ENCODE measurements around the gene KLHL25.

KLHL25 gene

DNA sequence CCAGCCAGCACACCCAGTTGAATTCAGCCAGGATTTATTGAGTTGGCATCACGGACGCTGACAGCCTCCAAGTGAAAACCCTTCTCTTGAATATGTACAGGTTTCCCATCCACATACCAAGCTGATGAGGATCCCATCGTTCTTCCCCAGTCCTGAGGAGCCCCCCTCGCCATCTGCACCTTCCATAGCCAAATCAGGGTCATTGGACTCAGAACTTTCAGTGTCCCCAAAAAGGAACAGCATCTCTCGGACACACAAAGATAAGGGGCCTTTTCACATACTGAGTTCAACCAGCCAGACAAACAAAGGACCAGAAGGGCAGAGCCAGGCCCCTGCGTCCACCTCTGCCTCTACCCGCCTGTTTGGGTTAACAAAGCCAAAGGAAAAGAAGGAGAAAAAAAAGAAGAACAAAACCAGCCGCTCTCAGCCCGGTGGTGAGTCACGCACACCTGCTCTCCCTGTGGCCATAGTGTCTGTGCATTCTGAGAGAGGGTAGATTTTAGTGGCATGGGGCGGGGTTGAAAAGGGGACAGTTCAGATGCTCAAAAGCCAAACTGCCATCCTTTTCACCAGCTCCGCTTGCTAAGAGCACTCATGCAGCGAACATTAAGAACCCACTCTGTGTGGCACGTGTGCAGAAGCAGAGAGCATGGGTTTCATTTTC lies 51.2 kb downstream of the KLHL25 start:
- Histone ChIP-seq H3K36me3 (ENCODE audit: control insufficient read depth, insufficient read depth, low read length) (peaks cover 52% of the 10 kb centered on the region), H3K9ac (ENCODE audit: low read depth, low read length) (no peak overlapping the region)

DNA sequence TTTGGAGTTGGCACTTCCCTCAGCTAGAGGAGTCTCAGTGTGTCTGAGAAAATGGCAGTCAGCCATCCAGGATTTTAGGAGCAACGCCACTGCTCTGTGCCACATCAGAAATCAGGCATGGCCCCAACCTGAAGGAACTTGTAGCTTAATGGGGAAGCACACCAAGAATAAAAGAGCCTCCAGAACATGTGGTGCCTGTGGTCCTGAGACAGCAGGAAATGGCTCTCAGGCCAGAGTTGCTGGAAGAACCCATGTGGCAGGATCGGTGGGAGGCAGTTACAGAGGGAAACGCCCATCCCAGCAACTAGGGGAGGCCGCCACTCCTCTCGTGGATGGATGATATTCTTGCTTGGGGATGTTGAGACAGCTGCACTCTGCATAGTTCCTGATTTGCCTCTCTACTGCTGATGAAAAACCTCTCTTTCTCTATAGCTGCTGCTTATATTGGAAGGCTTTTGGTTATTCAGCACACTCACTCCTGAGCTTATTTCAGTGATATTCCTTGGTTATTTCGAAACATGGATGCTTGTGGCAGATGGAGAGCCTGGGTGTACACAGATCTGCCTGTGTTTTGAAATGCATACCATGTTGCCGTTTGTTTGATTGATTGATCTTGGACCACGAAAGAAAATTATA lies 52.4 kb downstream of the KLHL25 start:
- Histone ChIP-seq H3K4me1 (ENCODE audit: control insufficient read depth, insufficient read depth, low read length) (no peaks in the 10 kb centered on the region), H3K36me3 (ENCODE audit: control insufficient read depth, insufficient read depth, low read length) (peaks cover 48% of the 10 kb centered on the region), H3K9me3 (ENCODE audit: control insufficient read depth, insufficient read depth, low read length) (no peaks in the 10 kb centered on the region), H3K4me3 (ENCODE audit: low read depth, low read length) (no peak overlapping the region), H3K9ac (ENCODE audit: low read depth, low read length) (no peak overlapping the region), H3K27me3 (ENCODE audit: control insufficient read depth, insufficient read depth, low read length) (no peaks in the 10 kb centered on the region), H3K27ac (ENCODE audit: low read depth, low read length) (no peak overlapping the region)

More for the DNA sequence above, 51.2 kb downstream of the KLHL25 start:
- H3K9me3 ChIP-seq (ENCODE audit: control insufficient read depth, insufficient read depth, low read length) = no peaks in the 10 kb centered on the region
- peaks cover 8% of the 10 kb centered on the region for H3K4me1 ChIP-seq (ENCODE audit: control insufficient read depth, insufficient read depth, low read length)
- H3K27me3 ChIP-seq (ENCODE audit: control insufficient read depth, insufficient read depth, low read length) = no peaks in the 10 kb centered on the region
- H3K27ac ChIP-seq (ENCODE audit: low read depth, low read length) = no peak overlapping the region
- H3K4me3 ChIP-seq (ENCODE audit: low read depth, low read length) = no peak overlapping the region

DNA sequence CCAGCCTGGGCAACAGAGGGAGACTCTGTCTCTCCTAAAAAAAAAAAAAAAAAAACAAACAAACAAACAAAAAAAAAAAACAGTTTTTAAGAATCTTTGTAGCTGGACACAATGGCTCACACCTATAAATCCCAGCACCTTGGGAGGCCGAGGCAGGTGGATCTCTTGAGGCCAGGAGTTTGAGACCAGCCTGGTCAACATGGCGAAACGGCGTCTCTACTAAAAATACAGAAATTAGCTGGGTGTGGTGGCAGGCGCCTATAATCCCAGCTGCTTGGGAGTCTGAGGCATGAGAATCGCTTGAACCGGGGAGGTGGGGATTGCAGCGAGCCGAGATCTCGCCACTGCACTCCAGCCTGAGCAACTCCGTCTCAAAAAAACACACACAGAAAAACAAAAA lies 53.1 kb downstream of the KLHL25 start:
- H3K36me3 ChIP-seq (ENCODE audit: control insufficient read depth, insufficient read depth, low read length) = peaks cover 45% of the 10 kb centered on the region
- H3K27ac ChIP-seq (ENCODE audit: low read depth, low read length) = no peak overlapping the region
- H3K9ac ChIP-seq (ENCODE audit: low read depth, low read length) = no peak overlapping the region
- H3K9me3 ChIP-seq (ENCODE audit: control insufficient read depth, insufficient read depth, low read length) = no peaks in the 10 kb centered on the region
- no peak overlapping the region for H3K4me3 ChIP-seq (ENCODE audit: low read depth, low read length)
- no peaks in the 10 kb centered on the region for H3K27me3 ChIP-seq (ENCODE audit: control insufficient read depth, insufficient read depth, low read length)
- no peaks in the 10 kb centered on the region for H3K4me1 ChIP-seq (ENCODE audit: control insufficient read depth, insufficient read depth, low read length)

DNA sequence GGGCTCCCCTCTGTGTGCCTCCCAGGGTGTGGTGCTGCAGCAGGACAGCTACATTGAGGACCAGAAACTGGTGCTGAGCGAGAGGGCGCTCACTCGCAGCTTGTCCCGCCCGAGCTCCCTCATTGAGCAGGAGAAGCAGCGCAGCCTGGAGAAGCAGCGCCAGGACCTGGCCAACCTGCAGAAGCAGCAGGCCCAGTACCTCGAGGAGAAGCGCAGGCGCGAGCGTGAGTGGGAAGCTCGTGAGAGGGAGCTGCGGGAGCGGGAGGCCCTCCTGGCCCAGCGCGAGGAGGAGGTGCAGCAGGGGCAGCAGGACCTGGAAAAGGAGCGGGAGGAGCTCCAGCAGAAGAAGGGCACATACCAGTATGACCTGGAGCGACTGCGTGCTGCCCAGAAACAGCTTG lies 53.7 kb downstream of the KLHL25 start:
- H3K27ac ChIP-seq (ENCODE audit: low read depth, low read length) = no peak overlapping the region
- H3K9me3 ChIP-seq (ENCODE audit: control insufficient read depth, insufficient read depth, low read length) = no peaks in the 10 kb centered on the region
- H3K27me3 ChIP-seq (ENCODE audit: control insufficient read depth, insufficient read depth, low read length) = no peaks in the 10 kb centered on the region
- H3K4me1 ChIP-seq (ENCODE audit: control insufficient read depth, insufficient read depth, low read length) = no peaks in the 10 kb centered on the region
- H3K4me3 ChIP-seq (ENCODE audit: low read depth, low read length) = no peak overlapping the region
- no peak overlapping the region for H3K9ac ChIP-seq (ENCODE audit: low read depth, low read length)
- H3K36me3 ChIP-seq (ENCODE audit: control insufficient read depth, insufficient read depth, low read length) = peaks cover 45% of the 10 kb centered on the region

DNA sequence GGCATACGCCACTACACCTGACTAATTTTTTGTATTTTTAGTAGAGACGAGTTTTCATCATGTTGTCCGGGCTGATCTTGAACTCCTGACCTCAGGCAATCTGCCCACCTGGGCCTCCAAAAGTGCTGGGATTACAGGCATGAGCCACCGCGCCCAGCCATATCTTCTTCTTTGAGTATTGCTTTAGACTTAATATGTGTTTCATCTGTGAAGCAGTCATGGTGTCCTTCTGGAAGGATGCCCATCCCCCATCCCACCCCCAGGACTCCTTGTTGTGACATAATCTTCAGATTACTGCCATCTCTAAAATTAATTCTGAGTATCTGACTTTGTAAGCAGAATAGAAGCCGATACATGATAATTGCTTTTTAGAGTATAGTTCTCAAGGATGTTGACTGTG lies 57.7 kb downstream of the KLHL25 start:
- H3K27me3 ChIP-seq (ENCODE audit: control insufficient read depth, insufficient read depth, low read length) = no peaks in the 10 kb centered on the region

DNA sequence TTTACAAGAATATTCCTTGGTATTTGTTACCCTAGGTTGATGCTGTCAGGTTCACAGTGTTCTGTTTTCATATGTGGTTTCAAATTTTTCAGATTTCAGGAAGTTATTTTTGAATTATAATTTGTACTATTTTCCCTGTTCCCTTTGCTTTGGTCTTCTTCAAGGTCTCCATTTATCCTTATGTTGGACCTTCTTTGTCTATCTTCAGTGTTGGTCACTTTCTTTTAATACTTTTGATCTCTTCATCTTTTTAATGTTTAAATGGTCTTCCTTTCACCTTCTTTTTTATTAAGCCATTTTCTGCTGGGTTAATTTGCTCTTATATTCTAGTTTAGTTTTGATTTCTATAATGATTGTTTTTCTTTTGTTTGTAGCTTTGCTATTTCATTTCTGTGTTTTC lies 61.3 kb downstream of the KLHL25 start:
- Histone ChIP-seq H3K9me3 (ENCODE audit: control insufficient read depth, insufficient read depth, low read length) (peaks cover 7% of the 10 kb centered on the region; the same call in 1 of the 2 replicates), H3K4me1 (ENCODE audit: control insufficient read depth, insufficient read depth, low read length) (no peaks in the 10 kb centered on the region), H3K9ac (ENCODE audit: low read depth, low read length) (no peak overlapping the region), H3K36me3 (ENCODE audit: control insufficient read depth, insufficient read depth, low read length) (peaks cover 60% of the 10 kb centered on the region), H3K27ac (ENCODE audit: low read depth, low read length) (no peak overlapping the region), H3K4me3 (ENCODE audit: low read depth, low read length) (no peak overlapping the region), H3K27me3 (ENCODE audit: control insufficient read depth, insufficient read depth, low read length) (no peaks in the 10 kb centered on the region)

More for the DNA sequence above, 57.7 kb downstream of the KLHL25 start:
- H3K4me1 ChIP-seq (ENCODE audit: control insufficient read depth, insufficient read depth, low read length) = no peaks in the 10 kb centered on the region
- no peak overlapping the region for H3K4me3 ChIP-seq (ENCODE audit: low read depth, low read length)
- H3K9me3 ChIP-seq (ENCODE audit: control insufficient read depth, insufficient read depth, low read length) = peaks cover 7% of the 10 kb centered on the region; the same call in 1 of the 2 replicates
- H3K9ac ChIP-seq (ENCODE audit: low read depth, low read length) = no peak overlapping the region
- no peak overlapping the region for H3K27ac ChIP-seq (ENCODE audit: low read depth, low read length)
- H3K36me3 ChIP-seq (ENCODE audit: control insufficient read depth, insufficient read depth, low read length) = peaks cover 52% of the 10 kb centered on the region

DNA sequence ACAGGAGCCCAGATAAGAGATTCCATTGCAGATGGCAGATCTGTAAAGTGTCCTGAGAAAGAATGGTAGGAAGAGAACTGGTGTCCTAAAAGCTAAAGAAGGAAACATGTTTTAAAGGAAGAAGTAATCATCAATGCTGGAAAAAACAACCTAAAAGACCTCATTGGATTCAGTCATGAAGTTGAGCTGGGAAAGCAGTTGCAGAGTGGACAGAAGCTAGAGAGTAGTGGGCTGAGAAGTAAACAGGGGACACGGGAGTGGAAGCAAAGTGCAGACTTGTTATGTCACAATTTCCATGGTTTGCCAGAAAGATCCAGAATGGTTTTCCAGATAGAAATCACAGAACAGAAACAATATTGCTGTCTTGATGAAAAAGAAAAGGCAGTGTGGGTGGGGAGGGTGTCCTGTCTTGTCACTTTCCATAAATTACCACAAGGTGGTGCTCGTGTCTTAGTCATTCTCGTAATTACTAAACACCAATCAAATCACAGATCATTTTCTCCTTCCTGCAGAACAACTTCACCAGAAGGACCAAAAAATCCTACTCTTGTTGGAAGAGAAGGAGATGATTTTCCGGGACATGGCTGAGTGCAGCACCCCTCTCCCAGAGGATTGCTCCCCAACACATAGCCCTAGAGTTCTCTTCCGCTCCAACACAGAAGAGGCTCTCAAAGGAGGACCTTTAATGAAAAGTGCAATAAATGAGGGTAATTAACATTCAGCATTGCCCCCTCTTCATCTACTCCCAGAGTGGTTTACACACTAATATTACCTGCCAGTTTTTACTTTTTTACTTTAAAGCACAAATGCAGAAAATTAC lies 64.5 kb downstream of the KLHL25 start:
- Histone ChIP-seq H3K27ac (ENCODE audit: low read depth, low read length) (no peak overlapping the region), H3K9ac (ENCODE audit: low read depth, low read length) (no peak overlapping the region), H3K4me3 (ENCODE audit: low read depth, low read length) (no peak overlapping the region), H3K36me3 (ENCODE audit: control insufficient read depth, insufficient read depth, low read length) (peaks cover 70% of the 10 kb centered on the region), H3K27me3 (ENCODE audit: control insufficient read depth, insufficient read depth, low read length) (no peaks in the 10 kb centered on the region), H3K4me1 (ENCODE audit: control insufficient read depth, insufficient read depth, low read length) (no peaks in the 10 kb centered on the region), H3K9me3 (ENCODE audit: control insufficient read depth, insufficient read depth, low read length) (peaks cover 7% of the 10 kb centered on the region; the same call in 1 of the 2 replicates)

DNA sequence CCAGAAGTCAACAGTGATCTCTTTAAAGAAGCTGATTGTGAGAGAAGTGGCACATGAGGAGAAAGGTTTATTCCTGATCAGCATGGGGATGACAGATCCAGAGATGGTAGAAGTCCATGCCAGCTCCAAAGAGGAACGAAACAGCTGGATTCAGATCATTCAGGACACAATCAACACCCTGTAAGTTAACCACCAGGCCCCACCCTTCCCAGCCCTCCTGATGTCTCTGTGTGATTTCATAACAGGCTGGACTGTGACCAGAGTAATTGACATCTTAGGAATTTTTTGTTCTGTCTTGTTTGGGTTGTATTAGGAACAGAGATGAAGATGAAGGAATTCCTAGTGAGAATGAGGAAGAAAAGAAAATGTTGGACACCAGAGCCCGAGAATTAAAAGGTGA lies 67.7 kb downstream of the KLHL25 start:
- no peak overlapping the region for H3K4me3 ChIP-seq (ENCODE audit: low read depth, low read length)
- H3K9me3 ChIP-seq (ENCODE audit: control insufficient read depth, insufficient read depth, low read length) = no peaks in the 10 kb centered on the region
- H3K9ac ChIP-seq (ENCODE audit: low read depth, low read length) = no peak overlapping the region
- no peaks in the 10 kb centered on the region for H3K4me1 ChIP-seq (ENCODE audit: control insufficient read depth, insufficient read depth, low read length)
- no peaks in the 10 kb centered on the region for H3K27me3 ChIP-seq (ENCODE audit: control insufficient read depth, insufficient read depth, low read length)
- peaks cover 71% of the 10 kb centered on the region for H3K36me3 ChIP-seq (ENCODE audit: control insufficient read depth, insufficient read depth, low read length)
- H3K27ac ChIP-seq (ENCODE audit: low read depth, low read length) = no peak overlapping the region

DNA sequence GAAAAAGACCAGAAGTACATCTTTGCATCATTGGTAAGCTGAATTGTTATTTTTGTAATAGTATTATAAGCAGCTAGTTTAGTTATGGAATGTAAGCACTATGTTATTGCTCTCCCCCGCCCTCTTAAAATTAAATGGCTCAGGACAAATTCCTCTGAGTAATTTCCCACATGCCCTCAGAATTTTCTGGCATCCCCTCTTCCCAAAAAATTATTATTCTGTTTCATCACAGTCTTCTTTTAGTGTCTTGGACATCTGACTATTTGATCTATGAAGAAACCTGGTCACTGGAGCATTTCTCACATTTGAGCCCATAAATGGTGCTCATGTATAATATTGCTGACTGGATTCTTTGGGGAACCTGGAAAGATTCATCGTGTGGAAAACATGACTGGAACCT lies 68.3 kb downstream of the KLHL25 start:
- Histone ChIP-seq H3K27ac (ENCODE audit: low read depth, low read length) (no peak overlapping the region), H3K4me1 (ENCODE audit: control insufficient read depth, insufficient read depth, low read length) (no peaks in the 10 kb centered on the region), H3K4me3 (ENCODE audit: low read depth, low read length) (no peak overlapping the region), H3K27me3 (ENCODE audit: control insufficient read depth, insufficient read depth, low read length) (no peaks in the 10 kb centered on the region), H3K36me3 (ENCODE audit: control insufficient read depth, insufficient read depth, low read length) (peaks cover 71% of the 10 kb centered on the region), H3K9me3 (ENCODE audit: control insufficient read depth, insufficient read depth, low read length) (no peaks in the 10 kb centered on the region), H3K9ac (ENCODE audit: low read depth, low read length) (no peak overlapping the region)

DNA sequence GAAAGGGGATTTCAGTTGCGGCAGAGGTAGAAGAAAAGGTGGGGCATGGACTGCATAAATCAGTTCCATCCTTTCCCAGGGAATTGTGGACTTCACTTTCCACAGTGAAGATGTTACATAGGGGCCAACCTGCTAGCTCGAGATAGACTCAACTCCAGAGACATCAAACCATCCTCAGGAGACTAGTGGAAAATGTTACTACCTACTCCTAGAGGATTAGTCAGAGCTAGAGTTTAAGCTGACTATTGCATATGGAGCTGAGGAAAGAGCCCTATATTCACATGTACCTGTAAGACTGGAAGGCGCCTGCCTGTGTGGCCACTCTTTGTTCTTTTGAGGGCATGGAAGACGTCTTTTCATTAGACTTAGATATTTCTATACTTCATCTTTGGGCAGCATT lies 69.2 kb downstream of the KLHL25 start:
- Histone ChIP-seq H3K4me1 (ENCODE audit: control insufficient read depth, insufficient read depth, low read length) (no peaks in the 10 kb centered on the region), H3K9me3 (ENCODE audit: control insufficient read depth, insufficient read depth, low read length) (no peaks in the 10 kb centered on the region), H3K36me3 (ENCODE audit: control insufficient read depth, insufficient read depth, low read length) (peaks cover 70% of the 10 kb centered on the region), H3K27me3 (ENCODE audit: control insufficient read depth, insufficient read depth, low read length) (no peaks in the 10 kb centered on the region), H3K9ac (ENCODE audit: low read depth, low read length) (no peak overlapping the region), H3K4me3 (ENCODE audit: low read depth, low read length) (no peak overlapping the region), H3K27ac (ENCODE audit: low read depth, low read length) (no peak overlapping the region)

DNA sequence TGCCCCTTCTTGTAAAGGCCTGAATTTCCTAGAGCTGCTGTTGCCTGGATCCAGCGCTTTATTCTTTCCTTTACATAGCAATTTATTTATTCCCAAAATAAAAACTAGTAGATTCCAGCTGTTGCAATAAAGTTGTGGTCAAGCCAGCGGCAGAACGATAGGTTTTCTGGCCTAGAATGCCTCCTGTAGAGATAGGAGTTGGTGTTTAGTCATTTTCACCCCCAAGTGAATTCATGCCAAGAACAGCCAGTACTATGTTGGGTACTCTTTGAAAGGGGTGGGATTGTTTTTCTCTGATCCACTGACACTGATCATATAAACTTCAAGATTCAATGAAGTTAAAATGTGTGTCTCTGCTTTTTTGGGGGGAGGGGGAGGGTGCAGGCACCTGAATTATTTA lies 69.7 kb downstream of the KLHL25 start:
- no peaks in the 10 kb centered on the region for H3K9me3 ChIP-seq (ENCODE audit: control insufficient read depth, insufficient read depth, low read length)
- H3K36me3 ChIP-seq (ENCODE audit: control insufficient read depth, insufficient read depth, low read length) = peaks cover 73% of the 10 kb centered on the region
- no peak overlapping the region for H3K4me3 ChIP-seq (ENCODE audit: low read depth, low read length)
- no peak overlapping the region for H3K9ac ChIP-seq (ENCODE audit: low read depth, low read length)
- H3K4me1 ChIP-seq (ENCODE audit: control insufficient read depth, insufficient read depth, low read length) = no peaks in the 10 kb centered on the region
- no peak overlapping the region for H3K27ac ChIP-seq (ENCODE audit: low read depth, low read length)
- H3K27me3 ChIP-seq (ENCODE audit: control insufficient read depth, insufficient read depth, low read length) = no peaks in the 10 kb centered on the region
